Vagina (tissue), 2 donors: ENCODE results near the gene CDH26. TPM values are rescaled to one million over a fixed set of nuclear protein-coding genes. Genes with fewer than 3 reads are reported as not detected.
A peak's percentile ranks its signal among the peaks of the same experiment; 100 is the strongest.

ENCODE experiments used
- DNase-seq, 2 donors: peaks; one replicate each; pipeline ENCODE4 v3.0.0-alpha.2; 2017; ENCODE audit errors: extremely low spot score in 2 of 2
- H3K27ac ChIP-seq: fragments of 200-600 bp; sonication (generic); one replicate; pipeline ENCODE4 v1.5.1; 2019
- H3K27me3 ChIP-seq: fragments of 200-600 bp; sonication (generic); one replicate; pipeline ENCODE4 v1.5.1; 2019
- H3K36me3 ChIP-seq, 2 donors: fragments of 200-600 bp; sonication (generic); one replicate each; pipeline ENCODE4 v1.5.1; 2017 to 2019
- H3K4me1 ChIP-seq: fragments of 200-600 bp; sonication (generic); one replicate; pipeline ENCODE4 v1.5.1; 2019
- H3K4me3 ChIP-seq, 2 donors: fragments of 200-600 bp; sonication (generic); 1 replicate in 1 of 2; 2 replicates in 1 of 2; pipeline ENCODE4 v1.5.1; 2016 to 2019
- H3K9me3 ChIP-seq: fragments of 200-600 bp; sonication (generic); one replicate; pipeline ENCODE4 v1.5.1; 2019
- CTCF ChIP-seq, 3 experiments: fragments of 450-650 bp in 2 of 3; fragments of 200-600 bp in 1 of 3; sonication (generic) in 1 of 3; IDR thresholded peaks; one replicate each; pipeline ENCODE4 v1.5.1; 2017 to 2019; ENCODE audit warnings: antibody characterized with exemption in 3 of 3, mild to moderate bottlenecking in 2 of 3, moderate library complexity in 2 of 3
- POLR2A ChIP-seq, 2 donors: fragments of 450-650 bp; IDR thresholded peaks; one replicate each; pipeline ENCODE4 v1.6.1; 2017; ENCODE audit warnings: antibody characterized with exemption in 2 of 2, mild to moderate bottlenecking in 2 of 2, moderate library complexity in 2 of 2
- POLR2AphosphoS5 ChIP-seq, 2 donors: sonication (generic); formaldehyde crosslinking; IDR thresholded peaks; one replicate each; pipeline ENCODE4 v1.9.0; 2017; ENCODE audit warnings: antibody characterized with exemption in 2 of 2, mild to moderate bottlenecking in 2 of 2, low read depth in 1 of 2; ENCODE audit not compliant: insufficient read depth in 1 of 2
- intact Hi-C: fragments of 100-400 bp; cut with DNase I; formaldehyde crosslinking; loops from one replicate; pipeline ENCODE4 v1.15.1; 2023
- total RNA-seq: library from RNA; depleted of rRNA; stranded (reverse); fragments of >200 nt; gene quantifications from one replicate; pipeline ENCODE4 v1.2.3, GENCODE V29; 2016

Gene CDH26
- total RNA-seq, 1 donor from 2014 or later: 6.6 TPM

DNA sequence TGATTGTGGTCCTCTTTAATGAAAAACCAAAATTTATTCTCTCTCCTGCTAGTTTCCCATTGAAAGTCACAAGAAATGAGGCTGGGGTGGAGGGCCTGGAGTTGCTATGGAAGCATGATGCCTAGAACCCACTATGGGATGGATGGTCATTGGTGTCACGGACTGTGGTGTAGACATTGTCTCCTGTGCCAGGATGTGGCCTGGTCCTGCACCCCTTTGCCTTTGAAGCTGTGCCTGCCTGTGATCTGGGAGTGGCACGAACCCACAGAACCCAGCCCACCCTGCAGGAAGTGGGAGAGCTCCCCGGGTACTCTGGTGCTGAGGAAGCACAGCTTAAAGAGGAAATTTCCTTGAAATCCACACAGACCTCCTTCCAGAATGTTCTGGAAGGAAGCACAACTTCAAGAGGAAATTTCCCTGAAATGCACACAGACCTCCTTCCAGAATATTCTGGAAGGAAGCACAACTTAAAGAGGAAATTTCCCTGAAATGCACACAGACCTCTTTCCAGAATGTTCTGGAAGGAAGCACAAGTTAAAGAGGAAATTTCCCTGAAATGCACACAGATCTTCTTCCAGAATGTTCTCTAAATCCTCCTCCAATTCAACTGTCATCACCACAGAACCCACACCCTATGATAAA is 105.6 kb downstream of the CDH26 start:
- intact Hi-C loops: no loop called here
- peak in 1 of 2 donors; percentile 94 for DNase-seq
- peak overlapping the region; percentile 76 for H3K27ac ChIP-seq

More for the DNA sequence above, 105.6 kb downstream of the CDH26 start:
- H3K27me3 ChIP-seq: no peaks in the 10 kb centered on the region
- H3K4me1 ChIP-seq: peaks cover 29% of the 10 kb centered on the region
- TF ChIP-seq CTCF (IDR thresholded peaks at IDR 0.05): no peak
- TF ChIP-seq POLR2A (IDR thresholded peaks at IDR 0.05): no peak
- TF ChIP-seq POLR2AphosphoS5 (IDR thresholded peaks at IDR 0.05; ENCODE audit: insufficient read depth in 1 of 2, low read depth in 1 of 2): no peak
- no peak overlapping the region for H3K4me3 ChIP-seq
- no peaks in the 10 kb centered on the region for H3K9me3 ChIP-seq
- H3K36me3 ChIP-seq: no peaks in the 10 kb centered on the region

Other genes with a start within 250 kb of the CDH26 start
- 3.2 TPM for gene SYCP2, start 24.8 kb upstream of the CDH26 start, total RNA-seq
- 11.8 TPM for gene PPP1R3D, start 18.1 kb upstream of the CDH26 start, total RNA-seq
- gene FAM217B, start 18.0 kb upstream of the CDH26 start, total RNA-seq: 12.8 TPM